ENCODE measurements around the gene SPRED2. TPM values are rescaled to one million over a fixed set of nuclear protein-coding genes. Genes with fewer than 3 reads are reported as not detected.

The SPRED2 gene
- total RNA-seq, 1 experiment from 2014 or later = 33.3 TPM

DNA sequence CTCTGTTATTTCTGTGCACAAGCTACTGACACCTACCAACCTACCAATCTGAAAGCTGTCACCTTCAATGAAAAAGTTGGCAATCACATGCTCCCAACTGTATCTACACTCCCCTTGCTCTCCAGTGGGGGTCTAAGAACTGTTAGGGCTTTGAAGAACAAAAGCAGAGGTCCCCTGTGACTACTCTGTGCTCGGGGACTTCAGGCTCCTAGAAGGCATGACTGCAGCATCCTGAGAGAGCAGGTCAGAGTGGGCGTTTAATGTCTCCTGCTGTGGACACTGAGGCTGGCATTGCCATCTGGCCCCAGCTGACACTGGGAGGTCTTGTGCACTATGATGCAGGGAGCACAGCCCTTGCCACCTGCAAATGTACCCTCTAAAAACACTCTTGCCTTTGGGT, 111.5 kb downstream of the SPRED2 start:
- peak overlapping the region; percentile 55 for H3K4me3 Mint-ChIP-seq (ENCODE audit: low read depth, unreplicated experiment)
- H3K27ac Mint-ChIP-seq (ENCODE audit: unreplicated experiment) = peak overlapping the region; percentile 91
- peaks cover 21% of the 10 kb centered on the region for H3K4me1 Mint-ChIP-seq (ENCODE audit: low read depth, unreplicated experiment)
- H3K36me3 Mint-ChIP-seq (ENCODE audit: insufficient read depth, unreplicated experiment) = peaks cover 9% of the 10 kb centered on the region
- no TSS peak for BruUV-seq (replicated peaks)
- CTCF ChIA-PET = interaction anchor here (1.0 to 1.4 kb wide), 3 partner anchors 56 to 116 kb away, joined by 3 to 5 read pairs (median 4); no protein-coding TSS in a partner anchor
- no peaks in the 10 kb centered on the region for H3K9me3 Mint-ChIP-seq (ENCODE audit: low read depth, unreplicated experiment)
- intact Hi-C loops (cut with micrococcal nuclease; ENCODE audit: unreplicated experiment) = loop anchor here (2.0 kb wide), 1 partner anchor 54 kb away; no protein-coding TSS in a partner anchor
- H3K27me3 Mint-ChIP-seq (ENCODE audit: unreplicated experiment) = no peaks in the 10 kb centered on the region
- DNase-seq = no peak
- TF ChIP-seq, protein P1, sequence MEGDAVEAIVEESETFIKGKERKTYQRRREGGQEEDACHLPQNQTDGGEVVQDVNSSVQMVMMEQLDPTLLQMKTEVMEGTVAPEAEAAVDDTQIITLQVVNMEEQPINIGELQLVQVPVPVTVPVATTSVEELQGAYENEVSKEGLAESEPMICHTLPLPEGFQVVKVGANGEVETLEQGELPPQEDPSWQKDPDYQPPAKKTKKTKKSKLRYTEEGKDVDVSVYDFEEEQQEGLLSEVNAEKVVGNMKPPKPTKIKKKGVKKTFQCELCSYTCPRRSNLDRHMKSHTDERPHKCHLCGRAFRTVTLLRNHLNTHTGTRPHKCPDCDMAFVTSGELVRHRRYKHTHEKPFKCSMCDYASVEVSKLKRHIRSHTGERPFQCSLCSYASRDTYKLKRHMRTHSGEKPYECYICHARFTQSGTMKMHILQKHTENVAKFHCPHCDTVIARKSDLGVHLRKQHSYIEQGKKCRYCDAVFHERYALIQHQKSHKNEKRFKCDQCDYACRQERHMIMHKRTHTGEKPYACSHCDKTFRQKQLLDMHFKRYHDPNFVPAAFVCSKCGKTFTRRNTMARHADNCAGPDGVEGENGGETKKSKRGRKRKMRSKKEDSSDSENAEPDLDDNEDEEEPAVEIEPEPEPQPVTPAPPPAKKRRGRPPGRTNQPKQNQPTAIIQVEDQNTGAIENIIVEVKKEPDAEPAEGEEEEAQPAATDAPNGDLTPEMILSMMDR (IDR thresholded peaks at IDR 0.05; ENCODE audit: unreplicated experiment) = no peak

DNA sequence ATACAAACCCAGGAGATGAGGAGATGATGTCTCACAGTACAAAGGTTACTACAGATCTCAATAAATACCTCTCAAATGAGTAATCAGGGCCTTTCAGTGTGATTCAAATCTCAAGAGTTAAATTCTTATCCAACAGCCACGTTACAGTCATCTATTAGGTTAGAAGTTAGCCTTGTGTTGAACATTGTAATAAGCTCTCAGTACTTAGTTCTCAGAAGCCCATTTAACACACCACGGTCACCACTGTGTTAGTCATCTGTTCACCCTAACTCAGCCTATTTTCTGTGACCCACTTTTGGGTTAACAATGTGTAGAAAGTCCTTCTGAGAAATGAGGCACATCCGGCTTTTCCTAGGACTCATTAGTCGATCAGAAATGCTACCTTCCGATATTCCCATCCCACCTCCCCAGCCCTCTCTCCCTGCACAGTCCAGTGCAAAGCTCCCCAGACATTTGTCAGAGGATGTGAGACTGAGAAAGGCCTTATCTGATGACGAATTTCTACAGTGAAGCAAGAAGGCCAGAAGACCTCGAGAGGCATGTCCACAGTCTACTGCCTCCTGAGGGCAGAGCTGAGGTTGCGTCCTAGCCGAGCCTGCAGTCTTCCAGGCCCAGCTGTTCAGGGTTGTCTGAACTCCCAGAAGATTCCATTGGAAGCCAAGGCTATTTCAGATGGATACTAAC, 112.2 kb downstream of the SPRED2 start:
- BruUV-seq (replicated peaks) = no TSS peak
- TF ChIP-seq, protein P1 (IDR thresholded peaks at IDR 0.05; ENCODE audit: unreplicated experiment) = peak; percentile 45
- intact Hi-C loops (cut with micrococcal nuclease; ENCODE audit: unreplicated experiment) = loop anchor here (2.0 kb wide), 1 partner anchor 55 kb away; no protein-coding TSS in a partner anchor
- DNase-seq = peak; percentile 53
- CTCF ChIA-PET = interaction anchor here (0.5 to 1.4 kb wide), 10 partner anchors 11 to 238 kb away, joined by 3 to 5 read pairs (median 4); no protein-coding TSS in a partner anchor
- Mint-ChIP-seq H3K27ac (ENCODE audit: unreplicated experiment) (peak overlapping the region; percentile 91), H3K9me3 (ENCODE audit: low read depth, unreplicated experiment) (no peaks in the 10 kb centered on the region), H3K4me1 (ENCODE audit: low read depth, unreplicated experiment) (peaks cover 21% of the 10 kb centered on the region), H3K4me3 (ENCODE audit: low read depth, unreplicated experiment) (peak overlapping the region; percentile 55), H3K36me3 (ENCODE audit: insufficient read depth, unreplicated experiment) (peaks cover 9% of the 10 kb centered on the region), H3K27me3 (ENCODE audit: unreplicated experiment) (no peaks in the 10 kb centered on the region)

DNA sequence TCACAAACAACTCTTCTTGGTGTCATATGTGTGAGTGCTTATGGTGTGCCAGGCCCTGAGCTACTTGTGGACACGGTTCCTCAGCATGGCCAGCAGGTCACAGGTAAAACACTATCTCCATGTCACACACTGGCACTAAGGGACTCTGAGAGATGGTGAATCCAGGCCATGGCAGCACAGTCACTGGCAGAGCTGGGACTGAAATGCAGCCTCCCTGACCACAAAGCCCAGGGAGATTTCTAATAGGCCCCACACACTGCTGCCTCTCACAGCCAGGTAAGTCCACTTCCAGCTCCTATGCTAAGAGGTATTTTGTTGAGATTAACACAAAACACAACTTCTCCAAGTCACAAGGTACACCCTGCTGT, 112.7 kb downstream of the SPRED2 start:
- Mint-ChIP-seq H3K4me3 (ENCODE audit: low read depth, unreplicated experiment) (peak overlapping the region; percentile 55), H3K36me3 (ENCODE audit: insufficient read depth, unreplicated experiment) (peaks cover 10% of the 10 kb centered on the region), H3K4me1 (ENCODE audit: low read depth, unreplicated experiment) (peaks cover 21% of the 10 kb centered on the region), H3K27me3 (ENCODE audit: unreplicated experiment) (no peaks in the 10 kb centered on the region), H3K9me3 (ENCODE audit: low read depth, unreplicated experiment) (no peaks in the 10 kb centered on the region), H3K27ac (ENCODE audit: unreplicated experiment) (peak overlapping the region; percentile 91)
- intact Hi-C loops (cut with micrococcal nuclease; ENCODE audit: unreplicated experiment) = loop anchor here (2.0 kb wide), 1 partner anchor 55 kb away; no protein-coding TSS in a partner anchor
- CTCF ChIA-PET = interaction anchor here (0.5 to 1.4 kb wide), 8 partner anchors 11 to 238 kb away, joined by 3 to 5 read pairs (median 4); no protein-coding TSS in a partner anchor
- TF ChIP-seq, protein P1 (IDR thresholded peaks at IDR 0.05; ENCODE audit: unreplicated experiment) = no peak
- no peak for DNase-seq
- BruUV-seq (replicated peaks) = no TSS peak

- peak overlapping the region; percentile 91 for H3K27ac Mint-ChIP-seq (ENCODE audit: unreplicated experiment)
- H3K4me1 Mint-ChIP-seq (ENCODE audit: low read depth, unreplicated experiment) = peaks cover 21% of the 10 kb centered on the region
- peak overlapping the region; percentile 55 for H3K4me3 Mint-ChIP-seq (ENCODE audit: low read depth, unreplicated experiment)
- H3K27me3 Mint-ChIP-seq (ENCODE audit: unreplicated experiment) = no peaks in the 10 kb centered on the region
- BruUV-seq (replicated peaks) = no TSS peak
- TF ChIP-seq, protein P1 (IDR thresholded peaks at IDR 0.05; ENCODE audit: unreplicated experiment) = no peak
- intact Hi-C loops (cut with micrococcal nuclease; ENCODE audit: unreplicated experiment) = no loop called here
- no peak for DNase-seq
- H3K9me3 Mint-ChIP-seq (ENCODE audit: low read depth, unreplicated experiment) = no peaks in the 10 kb centered on the region
- CTCF ChIA-PET = interaction anchor here (0.7 to 1.3 kb wide), 3 partner anchors 53 to 239 kb away, joined by 3 to 4 read pairs (median 4); no protein-coding TSS in a partner anchor
- H3K36me3 Mint-ChIP-seq (ENCODE audit: insufficient read depth, unreplicated experiment) = peaks cover 15% of the 10 kb centered on the region
Measured at GRCh38 chr2:65319072-65319673, 113.2 kb downstream of the SPRED2 start.
